ENCODE results near the gene HAL. TPM values are rescaled to one million over a fixed set of nuclear protein-coding genes. Genes with fewer than 3 reads are reported as not detected.
A peak's percentile ranks its signal among the peaks of the same experiment; 100 is the strongest.

Gene HAL
- total RNA-seq, 1 donor from 2014 or later = 0.17 TPM

- DNase-seq = no peak
Observed at GRCh38 chr12:96007729-96008128, 11.6 kb upstream of the HAL start.

DNA sequence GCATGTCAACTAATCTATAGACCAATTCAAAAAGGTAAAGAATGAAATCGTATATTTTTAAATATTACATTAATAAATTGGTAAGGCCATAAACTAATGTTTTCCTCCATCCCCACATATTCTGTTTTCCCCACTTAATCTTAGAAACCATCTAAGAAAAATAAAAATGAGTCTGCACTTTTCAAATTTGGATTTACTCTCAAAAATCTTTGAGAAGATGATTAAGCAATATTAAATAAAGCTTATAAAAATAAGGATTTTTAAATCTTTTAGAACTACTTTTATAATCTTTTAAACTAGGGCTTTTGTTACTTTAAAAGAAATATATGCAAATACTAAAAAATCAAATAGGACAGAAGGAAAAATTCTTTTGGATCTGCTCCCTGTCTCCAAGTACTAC, 10.6 kb upstream of the HAL start:
- DNase-seq = no peak

- DNase-seq = no peak
Observed at GRCh38 chr12:96000858-96001257, 4.7 kb upstream of the HAL start.

DNA sequence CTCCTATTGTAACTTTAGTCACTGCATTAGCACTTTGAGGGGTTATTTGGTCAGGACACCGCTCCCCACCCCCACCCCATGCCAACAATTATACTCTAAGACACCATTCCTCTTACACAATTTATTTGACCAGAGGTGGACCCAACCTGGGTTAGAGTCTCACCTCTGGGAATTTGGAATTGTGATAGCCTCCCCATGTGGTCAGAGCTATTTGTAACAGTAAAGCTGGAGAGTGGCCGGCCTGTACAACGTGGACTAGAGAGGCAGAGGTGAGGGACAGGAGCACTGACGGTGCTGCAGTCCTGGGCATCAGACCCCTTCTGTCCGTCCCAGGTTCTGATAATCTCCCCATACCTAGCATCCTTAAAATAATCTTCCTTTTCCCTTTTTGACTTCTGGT, 3.3 kb upstream of the HAL start:
- no peak for DNase-seq

- peak; percentile 81 for DNase-seq
Observed at GRCh38 chr12:95998611-95999286, 2.6 kb upstream of the HAL start.

DNA sequence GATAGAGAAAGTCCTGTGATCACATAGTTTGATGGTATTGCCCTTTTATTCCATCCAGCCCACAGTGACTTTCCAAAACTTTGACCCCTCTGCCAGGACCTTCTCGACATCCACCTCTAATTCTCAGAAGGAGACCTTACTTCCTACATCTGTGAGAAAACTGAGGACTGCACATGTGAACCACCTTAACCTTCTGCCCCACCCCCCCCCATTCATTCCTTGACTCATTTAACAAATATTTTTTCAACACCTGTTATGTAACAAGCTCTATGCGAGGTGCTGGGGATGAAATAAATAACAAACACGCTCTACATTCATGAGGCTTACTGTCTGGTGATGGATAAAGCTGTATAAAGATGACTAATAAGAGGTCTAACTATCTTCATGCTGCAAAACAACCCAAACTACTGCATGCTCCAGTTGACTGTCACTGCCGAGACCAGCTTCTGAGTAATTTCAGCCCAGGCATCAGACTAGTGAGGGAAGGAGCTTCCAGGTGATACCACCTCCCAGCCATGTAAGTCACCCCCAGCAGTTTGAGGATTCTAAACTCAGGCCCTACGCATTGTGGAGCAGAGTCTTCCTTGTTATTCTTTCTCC, 1.9 kb upstream of the HAL start:
- no peak for DNase-seq

GRCh38 chr12:95997276-95997675, 1.1 kb upstream of the HAL start:
- no peak for DNase-seq

- no peak for DNase-seq
Observed at GRCh38 chr12:95995238-95996031, 709 bp downstream of the HAL start.

DNA sequence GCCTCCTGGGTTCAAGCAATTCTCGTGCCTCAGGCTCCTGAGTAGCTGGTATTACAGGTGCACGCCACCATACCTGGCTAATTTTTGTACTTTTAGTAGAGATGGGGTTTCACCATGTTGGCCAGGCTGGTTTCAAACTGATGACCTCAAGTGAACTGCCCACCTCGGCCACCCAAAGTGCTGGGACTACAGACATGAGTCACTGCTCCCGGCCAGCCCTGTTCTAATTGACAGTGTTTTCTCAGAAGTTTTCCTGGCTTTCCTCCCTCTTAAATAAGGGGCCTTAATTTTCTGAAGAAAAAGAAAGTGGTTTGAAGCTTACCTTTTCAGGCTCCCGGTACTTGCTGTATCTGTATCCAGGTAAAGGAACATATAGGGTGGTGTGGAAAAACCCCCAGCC, 1.7 kb downstream of the HAL start:
- no peak for DNase-seq

GRCh38 chr12:95993907-95994306, 2.2 kb downstream of the HAL start:
- DNase-seq = no peak

DNA sequence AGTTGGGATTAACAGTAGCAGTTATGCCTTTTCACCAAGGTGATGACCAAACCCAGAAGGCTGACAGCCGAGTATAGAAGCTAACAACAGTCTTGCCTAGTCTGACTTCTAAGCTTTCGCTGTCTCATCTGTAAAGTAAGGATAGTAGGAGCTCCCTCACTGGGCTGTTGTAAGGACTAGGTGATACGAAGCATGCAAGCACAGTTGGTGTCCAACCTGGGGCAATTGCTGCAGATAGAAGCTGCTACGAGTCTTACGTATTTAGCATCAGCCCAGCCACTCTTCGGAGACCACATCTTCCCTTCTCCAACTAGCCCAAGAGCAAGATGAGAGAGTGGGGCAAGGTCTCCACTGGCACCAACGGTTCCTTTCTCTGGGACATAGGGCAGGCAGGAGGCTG, 6.0 kb downstream of the HAL start:
- no peak for DNase-seq

DNA sequence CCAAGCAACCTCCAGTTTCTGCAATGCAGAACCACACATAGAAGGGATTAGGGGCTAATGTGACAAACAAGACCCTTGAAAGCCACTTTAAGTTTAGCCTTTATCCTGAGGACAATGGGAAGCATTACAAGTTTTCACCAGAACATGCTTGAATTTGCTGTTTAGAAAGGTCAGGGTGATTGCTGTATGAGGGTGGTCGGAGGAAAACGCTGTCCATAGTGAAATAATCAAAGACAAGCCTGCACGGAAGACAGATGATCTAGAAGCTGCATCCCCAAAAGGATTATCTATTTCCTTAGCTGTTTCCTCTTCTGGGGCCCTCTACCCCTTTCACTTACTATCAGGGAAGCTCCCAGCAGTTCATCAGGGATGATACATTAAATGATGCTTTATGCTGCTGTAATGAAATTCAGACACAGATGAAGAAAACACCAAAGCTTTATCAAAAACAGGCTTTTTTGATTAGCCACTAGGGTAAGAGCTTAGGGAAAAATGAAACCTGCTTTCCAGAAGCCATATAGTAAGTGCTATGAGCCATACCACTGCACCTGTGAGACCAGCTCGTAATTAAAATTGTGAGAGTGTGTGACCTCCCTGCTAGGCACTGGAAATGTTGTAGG, 6.5 kb downstream of the HAL start:
- DNase-seq = no peak

DNA sequence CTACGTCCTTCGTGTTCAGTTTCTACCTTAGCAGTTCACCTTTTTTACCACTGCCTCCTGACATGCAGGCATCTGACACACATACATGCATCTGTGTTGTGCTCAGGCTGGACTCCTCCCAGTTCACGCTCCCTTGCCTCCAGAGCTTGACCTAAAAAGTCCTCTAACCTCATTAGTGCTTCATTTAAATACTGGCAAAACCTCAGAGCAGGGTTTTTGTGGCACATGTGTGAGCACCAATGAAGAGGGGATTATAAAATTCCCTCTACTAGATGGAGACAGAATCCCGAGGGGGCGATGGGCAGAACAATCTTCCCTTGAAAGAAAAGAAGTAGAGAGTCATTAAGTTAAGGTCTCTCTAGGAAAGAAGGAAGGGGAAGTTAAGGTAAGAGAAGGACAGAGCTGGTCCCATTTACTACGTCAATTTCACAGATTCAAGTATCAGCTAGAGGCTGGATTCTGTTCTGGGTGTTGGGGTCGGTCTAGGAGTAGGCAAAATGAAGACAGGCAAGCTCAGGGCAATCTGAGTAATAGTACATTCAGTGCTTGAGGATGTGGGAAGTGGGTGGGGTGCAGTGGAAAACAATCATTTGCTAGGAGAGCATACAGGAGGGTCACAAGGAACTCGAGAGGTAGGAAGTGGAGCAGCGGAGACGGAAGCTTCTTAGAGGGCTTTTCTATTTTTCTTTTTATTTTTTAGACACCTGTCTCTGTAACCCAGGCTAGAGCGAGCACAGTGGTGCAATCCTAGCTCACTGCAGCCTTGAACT, 7.5 kb downstream of the HAL start:
- no peak for DNase-seq

GRCh38 chr12:95986635-95987570, 9.2 kb downstream of the HAL start:
- DNase-seq = no peak

DNA sequence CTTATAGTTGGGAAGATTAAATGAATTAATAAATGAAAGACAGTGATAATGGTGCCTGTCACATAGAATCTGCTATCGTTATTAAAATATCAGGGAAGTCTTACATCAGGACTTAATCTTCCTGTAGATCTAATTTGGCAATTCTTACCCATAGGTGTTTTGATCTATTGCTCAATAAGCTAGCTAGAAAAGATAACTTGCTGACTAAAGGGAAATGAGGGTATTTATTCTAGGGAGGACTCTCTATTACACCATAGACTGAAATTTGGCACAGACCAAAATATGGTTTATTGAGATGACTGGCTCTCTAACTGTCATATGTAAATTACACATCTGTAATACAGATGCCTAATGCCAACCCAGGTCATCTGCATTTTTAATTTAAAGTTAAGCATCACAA, 11.5 kb downstream of the HAL start:
- DNase-seq = no peak

DNA sequence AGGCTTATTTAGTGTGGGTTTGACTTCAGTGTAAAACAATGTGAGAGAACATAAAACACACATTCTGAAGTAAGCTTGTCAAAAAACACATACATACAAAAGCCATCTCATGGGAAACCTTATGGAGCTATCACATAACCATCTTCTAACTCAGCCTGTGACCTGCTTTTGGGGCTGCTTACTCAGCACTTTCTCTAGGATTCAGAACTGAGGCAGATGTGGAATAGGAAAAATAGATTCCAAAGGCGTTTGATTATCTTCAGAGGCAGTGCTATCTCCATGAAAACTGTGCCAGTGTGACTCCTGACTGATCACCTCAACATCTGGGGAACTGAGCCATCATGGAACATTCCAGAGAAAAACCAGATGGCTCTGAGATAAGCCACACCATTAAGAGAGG, 13.5 kb downstream of the HAL start:
- no peak for DNase-seq

GRCh38 chr12:95980437-95980836, 15.7 kb downstream of the HAL start:
- no peak for DNase-seq

DNA sequence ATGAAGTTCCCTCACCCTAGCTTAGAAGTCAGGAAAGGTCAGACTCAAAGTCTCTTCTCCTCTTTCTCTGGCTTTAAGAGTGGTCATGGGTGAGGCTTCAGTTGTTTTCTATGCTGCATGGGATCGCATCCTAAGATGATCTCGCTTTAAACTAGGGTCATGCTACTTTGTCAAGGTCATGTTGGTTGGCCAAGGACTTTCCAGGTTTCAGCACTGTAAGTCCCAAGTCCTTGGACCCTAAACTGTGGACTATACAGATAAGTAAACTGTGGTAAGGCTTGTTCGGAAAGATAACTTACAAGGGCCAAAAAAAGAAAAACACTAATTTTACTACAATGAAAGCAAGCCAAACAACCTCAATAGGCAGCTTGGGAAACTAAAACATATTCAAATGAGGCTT, 17.4 kb downstream of the HAL start:
- DNase-seq = no peak

GRCh38 chr12:95978351-95978750, 17.8 kb downstream of the HAL start:
- DNase-seq = no peak

GRCh38 chr12:95977764-95978305, 18.3 kb downstream of the HAL start:
- DNase-seq = no peak

DNA sequence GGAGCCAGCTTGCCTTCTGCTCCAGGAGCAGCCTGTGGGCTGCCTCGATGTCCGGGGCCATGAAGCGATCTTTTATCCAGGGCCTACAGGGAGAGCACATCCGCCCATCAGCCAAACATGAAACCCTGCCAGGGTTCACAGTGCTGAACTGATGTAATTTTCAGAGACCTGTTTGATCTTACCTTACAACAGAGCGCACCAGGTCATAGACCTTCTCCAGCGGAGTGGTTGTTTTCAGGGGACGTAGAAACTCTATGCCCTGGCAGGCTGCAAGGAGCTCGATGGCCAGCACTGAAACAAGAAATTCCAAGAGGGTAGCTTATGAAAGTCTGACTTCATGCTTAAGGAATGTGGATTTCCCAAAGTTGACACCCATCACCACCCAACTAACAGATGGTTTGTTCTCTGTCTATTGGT, 19.7 kb downstream of the HAL start:
- no peak for DNase-seq
